Caco-2 (cell line): ENCODE measurements around the gene OR51A2. TPM values are rescaled to one million over a fixed set of nuclear protein-coding genes. Genes with fewer than 3 reads are reported as not detected.

Source experiments
- BruUV-seq: library from RNA; stranded (reverse); fragments of 400-500 nt; replicated peaks from 2 replicates; lab custom pipeline; 2021; lab: Mats Ljungman, UMichigan
- CTCF ChIA-PET: fragments of 300-600 bp; sonication (Branson Sonifier 250); formaldehyde crosslinking; loops from one replicate; lab custom pipeline; 2022; ENCODE audit warnings: antibody characterized with exemption; lab: Charles Lee
- POLR2A ChIA-PET: fragments of 300-600 bp; sonication (Branson Sonifier 250); formaldehyde crosslinking; loops from one replicate; lab custom pipeline; 2022; ENCODE audit warnings: antibody characterized with exemption; lab: Charles Lee
- DNase-seq, 2 experiments: peaks; one replicate each; pipeline versions ENCODE4 v3.0.0 to v3.0.0-alpha.2; 2020 to 2022
- H3K27me3 ChIP-seq: replicated peaks from 2 replicates; pipeline ENCODE4 v1.6.0; 2011; ENCODE audit warnings: low read length; ENCODE audit not compliant: control insufficient read depth, insufficient read depth
- H3K36me3 ChIP-seq: 2 replicates; pipeline ENCODE4 v1.5.1; 2011; ENCODE audit warnings: low read length; ENCODE audit not compliant: control insufficient read depth, insufficient read depth
- H3K4me1 ChIP-seq: fragments of 250-450 bp; sonication (Bioruptor Pico); 2 replicates; pipeline ENCODE4 v1.5.1; 2020; ENCODE audit warnings: mild to moderate bottlenecking
- H3K4me3 ChIP-seq: 2 replicates; pipeline ENCODE4 v1.5.1; 2011; ENCODE audit warnings: low read depth, mild to moderate bottlenecking, control low read depth, low read length
- H3K9me3 ChIP-seq: fragments of 250-450 bp; sonication (Bioruptor Pico); 2 replicates; pipeline ENCODE4 v1.5.1; 2020; ENCODE audit warnings: mild to moderate bottlenecking, moderate library complexity
- H3K27ac Mint-ChIP-seq: one replicate; pipeline ENCODE4 v1.8.0; 2022; ENCODE audit warnings: mixed read lengths; ENCODE audit not compliant: unreplicated experiment
- H3K27me3 Mint-ChIP-seq: one replicate; pipeline ENCODE4 v1.8.0; 2022; ENCODE audit warnings: mixed read lengths; ENCODE audit not compliant: insufficient read depth, unreplicated experiment
- H3K36me3 Mint-ChIP-seq: one replicate; pipeline ENCODE4 v1.8.0; 2022; ENCODE audit warnings: mild to moderate bottlenecking, mixed read lengths; ENCODE audit not compliant: insufficient read depth, unreplicated experiment
- H3K4me1 Mint-ChIP-seq: one replicate; pipeline ENCODE4 v1.8.0; 2022; ENCODE audit warnings: low read depth, mixed read lengths; ENCODE audit not compliant: unreplicated experiment
- H3K4me3 Mint-ChIP-seq: one replicate; pipeline ENCODE4 v1.8.0; 2022; ENCODE audit warnings: mild to moderate bottlenecking, moderate library complexity, mixed read lengths; ENCODE audit not compliant: unreplicated experiment
- H3K9me3 Mint-ChIP-seq: one replicate; pipeline ENCODE4 v1.8.0; 2022; ENCODE audit warnings: mixed read lengths; ENCODE audit not compliant: unreplicated experiment
- intact Hi-C: fragments of 100-400 bp; cut with micrococcal nuclease; formaldehyde crosslinking; loops from one replicate; pipeline ENCODE4 v1.10.0; 2022; ENCODE audit not compliant: unreplicated experiment
- total RNA-seq: library from RNA; stranded (reverse); gene quantifications from 2 replicates; pipeline ENCODE4 v1.2.3, GENCODE V29; 2022
- TF ChIP-seq, protein P1 (sequence below), 2 experiments: fragments of 200-600 bp in 1 of 2; IDR thresholded peaks; 1 replicate in 1 of 2; 2 replicates in 1 of 2; pipeline versions ENCODE4 v1.5.1 to v1.8.0; 2011 to 2022; ENCODE audit warnings: antibody characterized with exemption in 1 of 2, control low read depth in 1 of 2, inconsistent platforms in 1 of 2, low read depth in 1 of 2, low read length in 1 of 2, mild to moderate bottlenecking in 1 of 2, moderate library complexity in 1 of 2; ENCODE audit not compliant: insufficient read depth in 1 of 2, severe bottlenecking in 1 of 2, unreplicated experiment in 1 of 2

OR51A2 gene
- total RNA-seq, 1 experiment from 2014 or later = not detected

DNA sequence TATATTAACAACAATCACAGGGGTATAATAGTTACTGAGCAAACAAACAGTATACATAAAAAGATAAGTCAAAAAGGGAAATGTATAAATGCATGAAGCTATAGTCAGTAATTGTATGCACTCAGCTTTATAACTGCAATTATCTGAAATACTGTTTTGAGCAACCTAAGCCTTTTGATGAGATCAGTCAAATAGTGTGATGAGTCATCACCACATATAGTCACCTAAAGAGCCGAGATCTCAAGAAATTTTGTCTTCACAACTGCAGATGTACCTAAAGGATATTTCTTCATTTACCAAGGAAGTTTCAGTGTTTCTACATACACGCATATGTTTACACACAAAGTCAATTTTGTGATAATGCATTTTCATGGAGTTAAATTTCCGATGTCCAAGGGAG is 5.4 kb upstream of the OR51A2 start:
- no peaks in the 10 kb centered on the region for H3K4me1 ChIP-seq
- Mint-ChIP-seq H3K27me3 (peaks cover 9% of the 10 kb centered on the region), H3K9me3 (no peaks in the 10 kb centered on the region), H3K4me3 (no peak overlapping the region), H3K36me3 (no peaks in the 10 kb centered on the region), H3K27ac (no peak overlapping the region), H3K4me1 (no peaks in the 10 kb centered on the region)
- no peaks in the 10 kb centered on the region for H3K27me3 ChIP-seq
- DNase-seq = no peak
- H3K9me3 ChIP-seq = no peaks in the 10 kb centered on the region
- H3K36me3 ChIP-seq = no peaks in the 10 kb centered on the region
- TF ChIP-seq, protein P1, sequence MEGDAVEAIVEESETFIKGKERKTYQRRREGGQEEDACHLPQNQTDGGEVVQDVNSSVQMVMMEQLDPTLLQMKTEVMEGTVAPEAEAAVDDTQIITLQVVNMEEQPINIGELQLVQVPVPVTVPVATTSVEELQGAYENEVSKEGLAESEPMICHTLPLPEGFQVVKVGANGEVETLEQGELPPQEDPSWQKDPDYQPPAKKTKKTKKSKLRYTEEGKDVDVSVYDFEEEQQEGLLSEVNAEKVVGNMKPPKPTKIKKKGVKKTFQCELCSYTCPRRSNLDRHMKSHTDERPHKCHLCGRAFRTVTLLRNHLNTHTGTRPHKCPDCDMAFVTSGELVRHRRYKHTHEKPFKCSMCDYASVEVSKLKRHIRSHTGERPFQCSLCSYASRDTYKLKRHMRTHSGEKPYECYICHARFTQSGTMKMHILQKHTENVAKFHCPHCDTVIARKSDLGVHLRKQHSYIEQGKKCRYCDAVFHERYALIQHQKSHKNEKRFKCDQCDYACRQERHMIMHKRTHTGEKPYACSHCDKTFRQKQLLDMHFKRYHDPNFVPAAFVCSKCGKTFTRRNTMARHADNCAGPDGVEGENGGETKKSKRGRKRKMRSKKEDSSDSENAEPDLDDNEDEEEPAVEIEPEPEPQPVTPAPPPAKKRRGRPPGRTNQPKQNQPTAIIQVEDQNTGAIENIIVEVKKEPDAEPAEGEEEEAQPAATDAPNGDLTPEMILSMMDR (IDR thresholded peaks at IDR 0.05; ENCODE audit: insufficient read depth in 1 of 2, low read depth in 1 of 2, low read length in 1 of 2, severe bottlenecking in 1 of 2, unreplicated experiment in 1 of 2) = no peak
- intact Hi-C loops = loop anchor here (5.0 kb wide), 1 partner anchor 34 kb away; no protein-coding TSS in a partner anchor
- H3K4me3 ChIP-seq = no peak overlapping the region
- ChIA-PET CTCF (no interaction called here), POLR2A (no interaction called here)
- BruUV-seq = no TSS peak

DNA sequence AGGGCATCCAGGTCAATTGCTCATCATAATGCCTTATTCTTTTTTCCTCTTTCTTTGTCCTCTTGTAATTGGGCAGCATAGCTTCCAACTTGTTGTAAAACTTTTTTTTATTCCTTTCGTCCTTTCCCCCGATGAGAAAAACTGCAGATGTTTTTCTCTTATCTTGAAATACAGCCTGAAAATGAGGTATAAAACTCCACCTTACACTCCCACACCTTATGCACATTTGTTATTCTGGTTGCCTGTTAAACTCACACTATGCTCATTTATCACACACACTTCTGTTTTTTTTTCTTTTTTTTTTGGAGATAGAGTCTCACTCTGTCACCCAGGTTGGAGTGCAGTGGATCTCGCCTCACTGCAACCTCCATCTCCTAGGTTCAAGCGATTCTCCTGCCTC is 1.9 kb upstream of the OR51A2 start:
- Histone ChIP-seq H3K9me3 (no peaks in the 10 kb centered on the region), H3K4me1 (no peaks in the 10 kb centered on the region), H3K4me3 (no peak overlapping the region), H3K27me3 (no peaks in the 10 kb centered on the region), H3K36me3 (no peaks in the 10 kb centered on the region)
- CTCF ChIA-PET = no interaction called here
- DNase-seq = no peak
- POLR2A ChIA-PET = no interaction called here
- intact Hi-C loops = no loop called here
- Mint-ChIP-seq H3K9me3 (no peaks in the 10 kb centered on the region), H3K4me3 (no peak overlapping the region), H3K27me3 (peaks cover 9% of the 10 kb centered on the region), H3K36me3 (no peaks in the 10 kb centered on the region), H3K4me1 (no peaks in the 10 kb centered on the region), H3K27ac (no peak overlapping the region)
- TF ChIP-seq, protein P1 (IDR thresholded peaks at IDR 0.05; ENCODE audit: insufficient read depth in 1 of 2, low read depth in 1 of 2, low read length in 1 of 2, severe bottlenecking in 1 of 2, unreplicated experiment in 1 of 2) = no peak
- BruUV-seq = no TSS peak

DNA sequence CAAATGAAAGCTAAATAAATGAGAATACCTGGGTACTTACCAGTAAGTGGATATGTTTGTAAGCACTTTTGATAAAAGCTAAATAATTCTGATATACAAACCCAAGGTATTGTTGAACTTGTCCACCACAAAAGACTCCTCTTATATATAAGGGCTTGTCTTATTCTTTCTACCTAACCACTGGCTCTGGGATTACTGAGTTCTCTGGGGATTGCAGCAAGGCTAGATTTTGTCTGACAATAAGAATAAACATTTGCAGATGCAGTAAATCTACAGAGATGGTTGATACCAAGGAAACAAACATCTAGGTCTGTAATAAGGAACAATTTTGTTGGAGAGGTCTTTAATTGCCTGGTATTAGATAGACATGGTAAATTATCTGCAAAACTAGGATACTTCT is 8.0 kb downstream of the OR51A2 start, which contains the start of gene OR51A4:
TSS of gene OR51A4 (minus strand) at position 101 of the 400 bp plus-strand sequence. CDS start 505 bp downstream, outside the sequence.
- no peak for DNase-seq
- ChIA-PET POLR2A (no interaction called here), CTCF (no interaction called here)
- peaks cover 5% of the 10 kb centered on the region for H3K27me3 Mint-ChIP-seq
- Histone ChIP-seq H3K4me3 (no peak within 1 kb of the TSS), H3K4me1 (no peaks in the 10 kb centered on the region), H3K36me3 (no peaks in the 10 kb centered on the region), H3K9me3 (no peaks in the 10 kb centered on the region), H3K27me3 (no peaks in the 10 kb centered on the region)
- intact Hi-C loops = no loop called here
- no peak within 1 kb of the TSS for H3K27ac Mint-ChIP-seq
- BruUV-seq = no TSS peak
- H3K4me3 Mint-ChIP-seq = no peak within 1 kb of the TSS
- no peaks in the 10 kb centered on the region for H3K9me3 Mint-ChIP-seq
- no peaks in the 10 kb centered on the region for H3K4me1 Mint-ChIP-seq
- no peaks in the 10 kb centered on the region for H3K36me3 Mint-ChIP-seq
- TF ChIP-seq, protein P1 (IDR thresholded peaks at IDR 0.05; ENCODE audit: insufficient read depth in 1 of 2, low read depth in 1 of 2, low read length in 1 of 2, severe bottlenecking in 1 of 2, unreplicated experiment in 1 of 2) = no peak
